Heart left ventricle (tissue), 16 donors: Measurements from ENCODE around the gene SRGAP3. TPM values are rescaled to one million over a fixed set of nuclear protein-coding genes. Genes with fewer than 3 reads are reported as not detected.

ENCODE experiments used
- ATAC-seq, 4 donors: fragments of 200-7000 bp; cut with Tn5 transposase; one replicate each; pipeline ENCODE4 v1.9.1; 2020 to 2022; ENCODE audit warnings: moderate library complexity in 4 of 4, mild to moderate bottlenecking in 3 of 4, moderate number of reproducible peaks in 1 of 4
- DNase-seq, 5 donors: peaks; one replicate each; pipeline ENCODE4 v3.0.0-alpha.2; 2020
- H3K27ac ChIP-seq, 12 donors: fragments of 200-600 bp; sonication (generic) in 4 of 12; one replicate each; pipeline versions ENCODE4 v1.5.0 to v1.8.0; 2016 to 2022; ENCODE audit warnings: mild to moderate bottlenecking in 2 of 12
- H3K27me3 ChIP-seq, 9 donors: fragments of 200-600 bp; sonication (generic) in 2 of 9; one replicate each; pipeline versions ENCODE4 v1.5.1 to v1.8.0; 2016 to 2022; ENCODE audit warnings: mild to moderate bottlenecking in 3 of 9
- H3K36me3 ChIP-seq, 9 donors: fragments of 200-600 bp; sonication (generic) in 2 of 9; one replicate each; pipeline versions ENCODE4 v1.5.0 to v1.8.0; 2018 to 2022; ENCODE audit warnings: mild to moderate bottlenecking in 2 of 9
- H3K4me1 ChIP-seq, 12 donors: fragments of 200-600 bp; sonication (generic) in 4 of 12; one replicate each; pipeline versions ENCODE4 v1.5.0 to v1.8.0; 2016 to 2022; ENCODE audit warnings: mild to moderate bottlenecking in 3 of 12
- H3K4me3 ChIP-seq, 12 donors: fragments of 200-600 bp; sonication (generic) in 4 of 12; one replicate each; pipeline versions ENCODE4 v1.5.0 to v1.8.0; 2017 to 2022; ENCODE audit warnings: mild to moderate bottlenecking in 9 of 12, moderate library complexity in 4 of 12
- H3K9me3 ChIP-seq, 12 donors: fragments of 200-600 bp; sonication (generic) in 4 of 12; one replicate each; pipeline versions ENCODE4 v1.5.0 to v1.8.0; 2016 to 2022; ENCODE audit warnings: mild to moderate bottlenecking in 1 of 12
- POLR2A ChIP-seq, 2 donors: fragments of 450-650 bp; IDR thresholded peaks; one replicate each; pipeline ENCODE4 v1.6.1; 2017; ENCODE audit warnings: antibody characterized with exemption in 2 of 2, mild to moderate bottlenecking in 2 of 2, moderate library complexity in 2 of 2
- WGBS, 4 donors: extraction: QIAGEN DNeasy Blood & Tissue Kit in 2 of 4; methylation state at CpG; one replicate each; pipeline versions ENCODE4 v1.1.5 to v1.1.7; 2013 to 2018; 5-methylcytosine and 5-hydroxymethylcytosine counted together
- intact Hi-C, 10 donors: fragments of 100-400 bp; cut with DNase I; formaldehyde crosslinking; loops; one replicate each; pipeline versions ENCODE4 v1.11.1 to v1.14.2; 2022
- polyA plus RNA-seq, 2 donors: library from polyadenylated mRNA; stranded (reverse); fragments of 200-250 nt; gene quantifications; one replicate each; pipeline ENCODE4 v1.2.3, GENCODE V29; 2013
- total RNA-seq, 9 donors: library from RNA; depleted of rRNA in 2 of 9; stranded (reverse); fragments of >200 nt in 2 of 9; fragmentation: NEBNext Ultra II Directional in 3 of 9; extraction: Animal tissue kit (Norgen Biotek cat#: 25700) in 3 of 9; gene quantifications; one replicate each; pipeline versions ENCODE4 v1.1.0 to v1.2.4, GENCODE V29; 2016 to 2023
- TF ChIP-seq, protein P1 (sequence below), 12 donors: fragments of 200-600 bp; sonication (generic) in 4 of 12; IDR thresholded peaks; one replicate each; pipeline versions ENCODE4 v1.5.0 to v1.8.0; 2018 to 2022; ENCODE audit warnings: antibody characterized with exemption in 12 of 12, mild to moderate bottlenecking in 5 of 12
- donor health status: ischemic (EF 13 %, LVEDD 7.1; RV severe dilation, severe dysfunction).
- donor health status: healthy with polysubstance abuse.
- donor health status: DM: no; HTN: yes; CAD: no.
- donor health status: DM: no; HTN: no; CAD: no.
- donor health status: ischemic (EF 25% LVEDD 6.9; RV normal size, moderate dysfunction).
- donor health status: ischemic (EF 25% LVEDD 5.7; RV mildly dilated, moderate dysfunction).
- donor health status: healthy.
- donor health status: DM: yes; HTN: yes; CAD: no.
- donor health status: ischemic (EF 35%, LVEDD 5.7; RV mildly dilated, moderate dysfunction).
- donor health status: nonischemic (EF 11% LVEDD 7.7; RV severe dilation, severe dysfunction).
- donor health status: DM: yes; HTN: yes; CAD: no.
- donor health status: PGD.
- donor health status: ischemic (EF 29% LVEDD 5.4; RV normal size, mild dysfunction).
- donor health status: nonischemic (EF 23%, LVEDD 6.1; RV moderate dilation, normal function).

Gene SRGAP3
- total and polyA plus RNA-seq, 11 donors: 1.4 to 16.8 (median 9.0) TPM

DNA sequence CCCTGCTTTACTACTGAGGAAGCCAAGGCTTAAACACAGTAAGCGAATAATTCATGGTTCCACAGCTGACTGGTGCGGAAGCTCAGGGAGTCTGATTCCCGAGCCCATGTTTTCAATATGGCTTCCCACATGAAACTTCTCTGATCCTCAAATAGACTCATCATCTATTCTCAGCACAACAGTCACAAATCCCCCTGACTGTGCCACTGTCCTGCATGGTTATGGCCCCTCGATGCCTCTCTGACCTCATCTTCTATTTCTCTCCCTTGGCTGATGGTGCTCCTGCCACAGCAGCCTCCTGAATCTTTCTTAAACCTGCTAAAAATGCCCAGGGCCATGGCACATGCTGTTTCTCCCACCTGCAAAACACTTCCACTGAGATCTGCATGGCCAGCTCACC is 43.2 kb downstream of the SRGAP3 start:
- Histone ChIP-seq H3K27me3 (no peaks in the 10 kb centered on the region), H3K9me3 (no peaks in the 10 kb centered on the region), H3K4me3 (no peak overlapping the region), H3K4me1 (peaks cover 0 to 4% (median 0%) of the 10 kb centered on the region in 12 donors), H3K36me3 (no peaks in the 10 kb centered on the region), H3K27ac (no peak overlapping the region)
- WGBS, 4 donors: 79 to 85% (median 82%) methylated on average over 4 of the region's 4 CpGs
- intact Hi-C loops: loop anchor here in 1 of 10 donors (5.0 kb wide), 1 partner anchor 94 kb away; no protein-coding TSS in a partner anchor
- ATAC-seq: no peak
- TF ChIP-seq, protein P1, sequence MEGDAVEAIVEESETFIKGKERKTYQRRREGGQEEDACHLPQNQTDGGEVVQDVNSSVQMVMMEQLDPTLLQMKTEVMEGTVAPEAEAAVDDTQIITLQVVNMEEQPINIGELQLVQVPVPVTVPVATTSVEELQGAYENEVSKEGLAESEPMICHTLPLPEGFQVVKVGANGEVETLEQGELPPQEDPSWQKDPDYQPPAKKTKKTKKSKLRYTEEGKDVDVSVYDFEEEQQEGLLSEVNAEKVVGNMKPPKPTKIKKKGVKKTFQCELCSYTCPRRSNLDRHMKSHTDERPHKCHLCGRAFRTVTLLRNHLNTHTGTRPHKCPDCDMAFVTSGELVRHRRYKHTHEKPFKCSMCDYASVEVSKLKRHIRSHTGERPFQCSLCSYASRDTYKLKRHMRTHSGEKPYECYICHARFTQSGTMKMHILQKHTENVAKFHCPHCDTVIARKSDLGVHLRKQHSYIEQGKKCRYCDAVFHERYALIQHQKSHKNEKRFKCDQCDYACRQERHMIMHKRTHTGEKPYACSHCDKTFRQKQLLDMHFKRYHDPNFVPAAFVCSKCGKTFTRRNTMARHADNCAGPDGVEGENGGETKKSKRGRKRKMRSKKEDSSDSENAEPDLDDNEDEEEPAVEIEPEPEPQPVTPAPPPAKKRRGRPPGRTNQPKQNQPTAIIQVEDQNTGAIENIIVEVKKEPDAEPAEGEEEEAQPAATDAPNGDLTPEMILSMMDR (IDR thresholded peaks at IDR 0.05): no peak
- no peak for TF ChIP-seq POLR2A (IDR thresholded peaks at IDR 0.05)
- no peak for DNase-seq

GRCh38 chr3:9205345-9206143 is 43.9 kb downstream of the SRGAP3 start:
- ATAC-seq (no peak), DNase-seq (no peak)
- H3K27me3 ChIP-seq: no peaks in the 10 kb centered on the region
- no peaks in the 10 kb centered on the region for H3K9me3 ChIP-seq
- TF ChIP-seq POLR2A (IDR thresholded peaks at IDR 0.05): no peak
- TF ChIP-seq, protein P1 (IDR thresholded peaks at IDR 0.05): no peak
- peaks cover 0 to 7% (median 0%) of the 10 kb centered on the region in 12 donors for H3K4me1 ChIP-seq
- H3K4me3 ChIP-seq: no peak overlapping the region
- no peak overlapping the region for H3K27ac ChIP-seq
- no peaks in the 10 kb centered on the region for H3K36me3 ChIP-seq
- intact Hi-C loops: loop anchor here in 1 of 10 donors (5.0 kb wide), 1 partner anchor 93 kb away; no protein-coding TSS in a partner anchor
- 83 to 89% (median 86%) methylated on average over 9 of the region's 9 CpGs for WGBS, 4 donors

GRCh38 chr3:9204253-9204992 is 45.0 kb downstream of the SRGAP3 start:
- Histone ChIP-seq H3K27ac (no peak overlapping the region), H3K27me3 (no peaks in the 10 kb centered on the region), H3K4me1 (peaks cover 0 to 7% (median 0%) of the 10 kb centered on the region in 12 donors), H3K36me3 (no peaks in the 10 kb centered on the region), H3K9me3 (no peaks in the 10 kb centered on the region), H3K4me3 (no peak overlapping the region)
- TF ChIP-seq, protein P1 (IDR thresholded peaks at IDR 0.05): no peak
- no peak for TF ChIP-seq POLR2A (IDR thresholded peaks at IDR 0.05)
- WGBS, 4 donors: 64 to 73% (median 69%) methylated on average over 17 of the region's 17 CpGs
- ATAC-seq (peak in 1 of 4 donors; percentile 39), DNase-seq (no peak)
- intact Hi-C loops: no loop called here

DNA sequence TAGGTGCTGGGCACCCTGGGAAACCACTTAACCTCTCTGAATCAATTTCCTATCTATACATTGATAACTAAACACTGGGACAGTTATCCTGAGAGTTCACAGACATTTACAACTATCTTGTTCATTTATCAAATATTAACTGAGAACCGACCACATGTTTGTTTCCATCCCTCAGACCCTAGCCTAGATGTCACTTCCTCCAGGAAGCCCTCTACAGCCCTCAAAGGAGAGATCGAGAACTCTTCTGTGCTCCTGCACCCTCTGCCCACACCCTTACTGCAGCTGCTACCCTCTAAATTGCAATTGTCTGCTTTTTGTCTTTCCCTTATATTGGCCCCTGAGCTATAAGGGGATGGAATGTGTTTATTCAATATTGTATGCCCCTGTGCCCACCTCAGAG is 46.1 kb downstream of the SRGAP3 start:
- ATAC-seq (no peak), DNase-seq (no peak)
- intact Hi-C loops: no loop called here
- Histone ChIP-seq H3K36me3 (no peaks in the 10 kb centered on the region), H3K4me3 (no peak overlapping the region), H3K27ac (no peak overlapping the region), H3K9me3 (no peaks in the 10 kb centered on the region), H3K27me3 (no peaks in the 10 kb centered on the region), H3K4me1 (peaks cover 0 to 7% (median 0%) of the 10 kb centered on the region in 12 donors)
- no peak for TF ChIP-seq POLR2A (IDR thresholded peaks at IDR 0.05)
- TF ChIP-seq, protein P1 (IDR thresholded peaks at IDR 0.05): no peak
- 76 to 91% (median 82%) methylated on average over 2 of the region's 2 CpGs for WGBS, 4 donors
